CD4-positive, alpha-beta T cell treated with Interleukin-21 for 1 hour (primary cell): ENCODE results near the gene ABCC1.

ENCODE experiments used
- DNase-seq: peaks from one replicate; pipeline ENCODE4 v3.0.0-alpha.2; 2020

ABCC1 gene

GRCh38 chr16:15993946-15994665 lies 44.7 kb downstream of the ABCC1 start:
- DNase-seq = no peak

GRCh38 chr16:15996432-15997109 lies 47.2 kb downstream of the ABCC1 start:
- no peak for DNase-seq

- DNase-seq = no peak
Measured at GRCh38 chr16:16000685-16001084, 51.3 kb downstream of the ABCC1 start.

- DNase-seq = no peak
Measured at GRCh38 chr16:16001596-16002255, 52.3 kb downstream of the ABCC1 start.

- no peak for DNase-seq
Measured at GRCh38 chr16:16003719-16004313, 54.4 kb downstream of the ABCC1 start.

- DNase-seq = no peak
Measured at GRCh38 chr16:16004314-16004749, 54.9 kb downstream of the ABCC1 start.

- DNase-seq = no peak
Measured at GRCh38 chr16:16005721-16006120, 56.3 kb downstream of the ABCC1 start.

GRCh38 chr16:16006650-16007049 lies 57.2 kb downstream of the ABCC1 start:
- no peak for DNase-seq

- no peak for DNase-seq
Measured at GRCh38 chr16:16007743-16008111, 58.3 kb downstream of the ABCC1 start.

- no peak for DNase-seq
Measured at GRCh38 chr16:16008666-16009065, 59.2 kb downstream of the ABCC1 start.

GRCh38 chr16:16009401-16009800 lies 60.0 kb downstream of the ABCC1 start:
- no peak for DNase-seq

- DNase-seq = no peak
Measured at GRCh38 chr16:16010194-16010593, 60.8 kb downstream of the ABCC1 start.

- no peak for DNase-seq
Measured at GRCh38 chr16:16012144-16012543, 62.7 kb downstream of the ABCC1 start.

- DNase-seq = no peak
Measured at GRCh38 chr16:16013812-16014211, 64.4 kb downstream of the ABCC1 start.

GRCh38 chr16:16014329-16015224 lies 65.2 kb downstream of the ABCC1 start:
- DNase-seq = no peak

- DNase-seq = no peak
Measured at GRCh38 chr16:16015849-16016248, 66.4 kb downstream of the ABCC1 start.

- DNase-seq = no peak
Measured at GRCh38 chr16:16016388-16016964, 67.1 kb downstream of the ABCC1 start.

- no peak for DNase-seq
Measured at GRCh38 chr16:16017812-16018211, 68.4 kb downstream of the ABCC1 start.

GRCh38 chr16:16018705-16019104 lies 69.3 kb downstream of the ABCC1 start:
- DNase-seq = no peak

GRCh38 chr16:16019488-16019887 lies 70.1 kb downstream of the ABCC1 start:
- no peak for DNase-seq

- DNase-seq = no peak
Measured at GRCh38 chr16:16020291-16020690, 70.9 kb downstream of the ABCC1 start.

GRCh38 chr16:16021020-16021419 lies 71.6 kb downstream of the ABCC1 start:
- DNase-seq = no peak
